ENCODE measurements around the gene DCTN2. TPM values are rescaled to one million over a fixed set of nuclear protein-coding genes. Genes with fewer than 3 reads are reported as not detected.

DCTN2 gene
- polyA plus RNA-seq, 1 donor (not counting 4 experiments of a cell fraction or from before 2014, with no cell fraction given) = 132 TPM

- Histone ChIP-seq H3K79me2 (ENCODE audit: control insufficient read depth, insufficient read depth, low read length) (no peaks in the 10 kb centered on the region), H3K27me3 (ENCODE audit: control insufficient read depth, extremely low read depth, insufficient read depth, low read length) (no peaks in the 10 kb centered on the region), H3K9me3 (ENCODE audit: control insufficient read depth, low read depth, low read length) (no peaks in the 10 kb centered on the region), H3K36me3 (ENCODE audit: control insufficient read depth in 2 of 2, extremely low read depth in 1 of 2, insufficient read depth in 2 of 2, low read length in 2 of 2) (peaks cover 25 to 44% of the 10 kb centered on the region in 2 experiments), H4K20me1 (ENCODE audit: control insufficient read depth, extremely low read depth, insufficient read depth, low read length) (no peaks in the 10 kb centered on the region), H3K4me1 (ENCODE audit: control insufficient read depth, extremely low read depth, insufficient read depth, low read length) (no peaks in the 10 kb centered on the region), H3K9ac (ENCODE audit: control insufficient read depth, extremely low read depth, insufficient read depth, low read length) (no peak overlapping the region), H3K9me1 (ENCODE audit: control insufficient read depth, extremely low read depth, insufficient read depth, low read length) (no peaks in the 10 kb centered on the region), H3K4me3 (ENCODE audit: control insufficient read depth in 2 of 3, extremely low read depth in 1 of 3, insufficient read depth in 2 of 3, low read depth in 1 of 3, low read length in 3 of 3) (no peak overlapping the region), H3K4me2 (ENCODE audit: control insufficient read depth, extremely low read depth, insufficient read depth, low read depth, low read length) (no peak overlapping the region), H2AFZ (ENCODE audit: control insufficient read depth, low read length) (no peak overlapping the region), H3K27ac (ENCODE audit: control insufficient read depth, insufficient read depth, low read length) (no peak overlapping the region)
- dilution Hi-C loops (cut with MboI; ENCODE audit: extremely low pct_ligation_motif_present, low sequenced_read_pairs) = no loop called here
- no peak for DNase-seq (ENCODE audit: low read depth, low spot score)
- no peak for TF ChIP-seq EZH2 (IDR thresholded peaks at IDR 0.05; ENCODE audit: low read length)
- TF ChIP-seq, protein P1, sequence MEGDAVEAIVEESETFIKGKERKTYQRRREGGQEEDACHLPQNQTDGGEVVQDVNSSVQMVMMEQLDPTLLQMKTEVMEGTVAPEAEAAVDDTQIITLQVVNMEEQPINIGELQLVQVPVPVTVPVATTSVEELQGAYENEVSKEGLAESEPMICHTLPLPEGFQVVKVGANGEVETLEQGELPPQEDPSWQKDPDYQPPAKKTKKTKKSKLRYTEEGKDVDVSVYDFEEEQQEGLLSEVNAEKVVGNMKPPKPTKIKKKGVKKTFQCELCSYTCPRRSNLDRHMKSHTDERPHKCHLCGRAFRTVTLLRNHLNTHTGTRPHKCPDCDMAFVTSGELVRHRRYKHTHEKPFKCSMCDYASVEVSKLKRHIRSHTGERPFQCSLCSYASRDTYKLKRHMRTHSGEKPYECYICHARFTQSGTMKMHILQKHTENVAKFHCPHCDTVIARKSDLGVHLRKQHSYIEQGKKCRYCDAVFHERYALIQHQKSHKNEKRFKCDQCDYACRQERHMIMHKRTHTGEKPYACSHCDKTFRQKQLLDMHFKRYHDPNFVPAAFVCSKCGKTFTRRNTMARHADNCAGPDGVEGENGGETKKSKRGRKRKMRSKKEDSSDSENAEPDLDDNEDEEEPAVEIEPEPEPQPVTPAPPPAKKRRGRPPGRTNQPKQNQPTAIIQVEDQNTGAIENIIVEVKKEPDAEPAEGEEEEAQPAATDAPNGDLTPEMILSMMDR (optimal IDR thresholded peaks at IDR 0.05 in 1 of 3, IDR thresholded peaks at IDR 0.05 in 1 of 3, conservative IDR thresholded peaks at IDR 0.05 in 1 of 3; ENCODE audit: extremely low read depth in 1 of 3, insufficient read depth in 2 of 3, low read length in 3 of 3) = no peak
- FAIRE-seq = no peak
Measured at GRCh38 chr12:57498571-57498970, 48.4 kb downstream of the DCTN2 start.

GRCh38 chr12:57498132-57498502 is 48.9 kb downstream of the DCTN2 start:
- H3K36me3 ChIP-seq (ENCODE audit: control insufficient read depth in 2 of 2, extremely low read depth in 1 of 2, insufficient read depth in 2 of 2, low read length in 2 of 2) = peaks cover 25 to 42% of the 10 kb centered on the region in 2 experiments
- H3K4me1 ChIP-seq (ENCODE audit: control insufficient read depth, extremely low read depth, insufficient read depth, low read length) = no peaks in the 10 kb centered on the region
- H3K27me3 ChIP-seq (ENCODE audit: control insufficient read depth, extremely low read depth, insufficient read depth, low read length) = no peaks in the 10 kb centered on the region
- no peak overlapping the region for H2AFZ ChIP-seq (ENCODE audit: control insufficient read depth, low read length)
- DNase-seq (ENCODE audit: low read depth, low spot score) (no peak), FAIRE-seq (no peak)
- H3K4me2 ChIP-seq (ENCODE audit: control insufficient read depth, extremely low read depth, insufficient read depth, low read depth, low read length) = no peak overlapping the region
- TF ChIP-seq, protein P1 (optimal IDR thresholded peaks at IDR 0.05 in 1 of 3, IDR thresholded peaks at IDR 0.05 in 1 of 3, conservative IDR thresholded peaks at IDR 0.05 in 1 of 3; ENCODE audit: extremely low read depth in 1 of 3, insufficient read depth in 2 of 3, low read length in 3 of 3) = peak in 1 of 3 experiments; percentile 0
- TF ChIP-seq EZH2 (IDR thresholded peaks at IDR 0.05; ENCODE audit: low read length) = no peak
- dilution Hi-C loops (cut with MboI; ENCODE audit: extremely low pct_ligation_motif_present, low sequenced_read_pairs) = no loop called here
- H4K20me1 ChIP-seq (ENCODE audit: control insufficient read depth, extremely low read depth, insufficient read depth, low read length) = no peaks in the 10 kb centered on the region
- no peak overlapping the region for H3K4me3 ChIP-seq (ENCODE audit: control insufficient read depth in 2 of 3, extremely low read depth in 1 of 3, insufficient read depth in 2 of 3, low read depth in 1 of 3, low read length in 3 of 3)
- H3K27ac ChIP-seq (ENCODE audit: control insufficient read depth, insufficient read depth, low read length) = no peak overlapping the region
- H3K9me1 ChIP-seq (ENCODE audit: control insufficient read depth, extremely low read depth, insufficient read depth, low read length) = no peaks in the 10 kb centered on the region
- H3K9ac ChIP-seq (ENCODE audit: control insufficient read depth, extremely low read depth, insufficient read depth, low read length) = no peak overlapping the region
- H3K79me2 ChIP-seq (ENCODE audit: control insufficient read depth, insufficient read depth, low read length) = no peaks in the 10 kb centered on the region
- no peaks in the 10 kb centered on the region for H3K9me3 ChIP-seq (ENCODE audit: control insufficient read depth, low read depth, low read length)
